Measurements from ENCODE around the gene FUT9.

DNA sequence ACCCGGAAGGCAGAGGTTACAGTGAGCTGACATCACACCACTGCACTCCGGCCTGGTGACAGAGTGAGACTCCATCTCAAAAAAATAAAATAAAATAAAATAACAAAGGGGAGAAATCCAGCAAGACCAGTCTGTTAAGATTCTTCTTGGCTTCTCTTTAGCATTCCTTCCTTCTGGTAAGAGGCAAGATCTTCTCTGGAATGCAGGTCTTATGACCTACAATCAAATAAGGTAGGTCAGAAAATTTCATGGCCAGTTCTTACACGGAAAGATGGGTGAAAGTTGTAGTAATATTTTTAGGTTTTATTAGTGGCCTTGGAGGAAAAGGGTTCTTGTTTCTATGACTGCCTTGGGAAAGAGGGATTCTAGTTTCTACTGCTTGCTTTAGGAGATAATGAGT lies 180.9 kb downstream of the FUT9 start:
- TF ChIP-seq, protein P1, sequence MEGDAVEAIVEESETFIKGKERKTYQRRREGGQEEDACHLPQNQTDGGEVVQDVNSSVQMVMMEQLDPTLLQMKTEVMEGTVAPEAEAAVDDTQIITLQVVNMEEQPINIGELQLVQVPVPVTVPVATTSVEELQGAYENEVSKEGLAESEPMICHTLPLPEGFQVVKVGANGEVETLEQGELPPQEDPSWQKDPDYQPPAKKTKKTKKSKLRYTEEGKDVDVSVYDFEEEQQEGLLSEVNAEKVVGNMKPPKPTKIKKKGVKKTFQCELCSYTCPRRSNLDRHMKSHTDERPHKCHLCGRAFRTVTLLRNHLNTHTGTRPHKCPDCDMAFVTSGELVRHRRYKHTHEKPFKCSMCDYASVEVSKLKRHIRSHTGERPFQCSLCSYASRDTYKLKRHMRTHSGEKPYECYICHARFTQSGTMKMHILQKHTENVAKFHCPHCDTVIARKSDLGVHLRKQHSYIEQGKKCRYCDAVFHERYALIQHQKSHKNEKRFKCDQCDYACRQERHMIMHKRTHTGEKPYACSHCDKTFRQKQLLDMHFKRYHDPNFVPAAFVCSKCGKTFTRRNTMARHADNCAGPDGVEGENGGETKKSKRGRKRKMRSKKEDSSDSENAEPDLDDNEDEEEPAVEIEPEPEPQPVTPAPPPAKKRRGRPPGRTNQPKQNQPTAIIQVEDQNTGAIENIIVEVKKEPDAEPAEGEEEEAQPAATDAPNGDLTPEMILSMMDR (IDR thresholded peaks at IDR 0.05; ENCODE audit: low read depth, low read length): no peak
- no peak for TF ChIP-seq POLR2A (IDR thresholded peaks at IDR 0.05; ENCODE audit: extremely low read depth, insufficient read length)
